Frontal cortex (tissue), 4 donors: Measurements from ENCODE around the gene ETV3. TPM values are rescaled to one million over a fixed set of nuclear protein-coding genes. Genes with fewer than 3 reads are reported as not detected.
A peak's percentile ranks its signal among the peaks of the same experiment; 100 is the strongest.

Experiments used
- DNase-seq, 2 donors: peaks; one replicate each; pipeline ENCODE4 v3.0.0; 2012; ENCODE audit warnings: low spot score in 2 of 2
- FAIRE-seq: peaks from 2 replicates; lab custom pipeline; 2012; peaks lifted over from hg19 to GRCh38; lab: Jason Lieb, UNC
- total RNA-seq: library from RNA; depleted of rRNA; stranded (reverse); fragments of >200 nt; gene quantifications from one replicate; pipeline ENCODE4 v1.2.3, GENCODE V29; 2014
- donor health status: control.
- donor health status: control.
- donor health status: control.

Gene ETV3
- total RNA-seq, 1 donor from 2014 or later, result 14.3 TPM

DNA sequence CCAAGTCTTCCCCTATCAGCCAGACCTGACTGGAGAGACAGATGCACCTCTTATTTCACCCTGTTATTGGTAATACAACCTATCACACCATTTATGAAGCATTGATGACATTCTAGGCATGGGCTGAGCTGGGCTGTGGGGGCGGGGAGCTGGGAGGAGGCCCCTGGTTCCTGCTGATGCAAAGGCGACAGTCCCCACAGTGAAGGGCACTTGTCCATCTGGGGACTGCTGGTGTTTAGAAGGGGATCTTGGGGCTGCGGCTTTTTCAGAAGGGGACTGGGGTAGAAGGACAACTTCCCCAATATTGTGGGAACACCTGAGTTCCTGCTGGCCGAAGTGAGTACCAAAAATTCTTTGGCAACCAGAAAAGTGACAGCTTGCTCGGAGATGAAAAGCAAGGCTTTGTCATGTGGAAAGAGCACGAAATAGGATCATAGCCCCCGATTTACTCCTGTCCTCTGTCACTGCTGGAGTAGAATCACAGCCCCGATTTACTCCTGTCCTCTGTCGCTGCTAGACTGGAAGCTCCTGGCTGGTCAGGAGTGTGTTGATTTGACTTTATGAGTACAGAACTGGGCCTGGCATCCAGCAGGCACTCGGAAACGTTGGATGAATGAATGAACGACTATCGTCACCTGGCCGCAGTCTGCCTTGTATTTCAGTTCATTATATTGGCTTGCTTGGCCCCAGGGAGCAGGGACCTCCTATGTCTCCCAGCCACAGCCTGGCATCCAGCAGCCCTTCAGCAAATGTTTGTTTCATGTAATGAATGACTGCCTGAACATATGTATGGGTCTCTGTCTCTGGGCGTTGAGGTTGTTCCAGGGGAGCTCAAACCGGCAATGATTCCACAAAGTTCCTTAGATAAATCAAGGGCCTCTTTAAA lies 22.1 kb downstream of the ETV3 start:
- no peak for DNase-seq
- FAIRE-seq, result no peak

DNA sequence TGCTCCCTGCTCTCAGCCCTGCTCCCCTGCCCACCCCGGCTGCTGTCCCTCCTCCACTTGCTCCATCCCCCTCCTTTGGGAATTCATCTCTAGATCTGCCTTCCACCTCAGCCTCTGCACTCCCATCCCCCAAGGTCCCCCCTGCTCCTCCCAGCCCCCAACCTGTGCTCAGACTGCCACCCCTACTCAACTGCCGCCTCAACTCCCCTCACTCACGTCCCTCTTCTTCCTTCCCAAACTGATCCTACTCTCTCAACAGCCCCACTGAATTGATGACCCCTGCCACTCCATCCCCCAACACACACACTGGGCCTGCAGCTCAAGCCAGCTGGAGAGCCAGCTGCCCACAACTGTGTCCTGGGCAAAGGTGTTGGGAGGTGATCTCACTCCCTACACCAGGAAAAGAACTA lies 22.8 kb downstream of the ETV3 start:
- FAIRE-seq (no peak), DNase-seq (no peak)

DNA sequence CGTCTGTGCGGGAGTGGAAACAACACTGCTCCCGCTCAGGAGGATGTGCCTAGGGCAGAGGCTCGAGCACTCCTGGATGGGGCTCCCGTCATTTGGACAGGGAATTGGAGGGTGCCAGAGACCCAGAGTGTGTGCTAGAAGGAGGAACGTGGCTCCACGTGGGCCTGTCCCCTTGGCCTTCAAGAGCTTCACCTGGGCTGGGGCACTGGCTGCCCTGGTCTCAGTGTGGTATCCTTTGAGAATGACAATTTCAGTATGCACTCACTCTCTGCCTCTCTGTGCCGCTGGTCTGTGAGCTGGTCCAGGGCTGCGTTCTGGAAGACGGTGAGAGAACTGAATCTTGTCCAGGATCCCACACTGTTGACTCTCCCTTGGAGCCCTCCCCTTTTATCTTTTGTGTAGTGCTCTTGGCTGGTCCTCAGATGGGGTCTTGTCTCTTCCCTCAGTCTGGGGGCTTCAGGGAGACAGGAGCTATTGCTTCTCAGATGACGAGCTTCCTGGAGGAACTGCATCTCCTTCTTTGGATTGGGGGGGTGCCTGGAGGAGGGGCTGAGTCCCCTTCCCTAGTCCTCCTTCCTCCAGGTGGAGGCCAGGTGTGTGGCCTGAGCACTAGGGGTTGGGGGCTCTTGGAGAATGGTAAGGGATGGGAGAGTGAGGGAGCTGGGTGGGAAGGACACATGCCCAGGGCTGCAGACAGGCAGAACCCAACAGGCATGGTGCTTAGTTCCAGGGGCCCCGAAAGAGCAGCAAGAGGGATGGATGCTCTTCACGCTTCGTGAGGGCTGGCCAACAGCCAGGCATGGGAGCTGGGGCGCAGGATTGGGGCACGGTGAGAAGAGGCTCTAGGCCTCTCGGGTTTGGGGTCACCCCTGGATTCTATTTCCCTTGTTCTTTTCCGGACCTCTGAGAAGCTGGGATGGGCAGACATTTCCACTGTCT lies 23.7 kb downstream of the ETV3 start:
- FAIRE-seq (no peak), DNase-seq (no peak)

DNA sequence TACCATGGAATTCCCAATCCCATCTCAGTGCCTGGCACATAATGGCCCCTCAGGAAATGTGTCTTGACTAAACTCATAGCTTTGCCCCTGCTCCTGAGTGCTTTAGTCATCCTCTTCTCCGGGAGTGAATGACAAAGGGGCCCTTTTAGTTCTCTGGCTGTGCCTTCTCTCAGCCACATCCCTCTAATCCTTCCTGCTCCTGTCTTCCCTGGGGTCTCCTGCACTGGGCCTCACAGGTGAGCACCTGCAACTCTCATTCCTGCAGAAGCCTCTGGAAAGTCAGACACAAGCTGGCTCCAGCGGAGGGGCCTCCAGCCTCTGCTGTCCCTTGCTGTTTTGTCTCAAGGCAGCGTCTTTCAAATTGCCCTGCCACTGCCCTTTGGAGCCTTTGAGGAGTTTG lies 24.6 kb downstream of the ETV3 start:
- no peak for FAIRE-seq
- DNase-seq, result no peak

DNA sequence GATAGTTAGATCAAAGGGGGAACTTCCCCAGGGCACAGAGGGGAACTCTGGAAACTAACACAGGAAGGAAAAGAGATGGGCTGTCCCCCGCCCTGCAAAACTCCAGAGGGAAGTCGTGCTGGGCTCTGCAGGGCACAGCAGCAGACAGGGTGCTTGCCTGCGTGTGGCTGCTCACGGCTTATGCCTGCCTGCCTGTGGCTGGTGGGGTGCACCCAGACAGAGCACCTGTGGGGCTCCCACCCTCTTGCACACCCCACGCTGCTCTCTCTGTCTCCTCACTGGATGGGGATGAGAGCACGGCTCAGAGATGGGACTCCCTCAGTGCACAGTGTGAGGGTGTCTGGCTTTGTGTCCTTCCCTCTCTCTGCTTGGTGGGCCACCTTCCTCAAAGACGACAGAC lies 25.1 kb downstream of the ETV3 start:
- DNase-seq (no peak), FAIRE-seq (no peak)

DNA sequence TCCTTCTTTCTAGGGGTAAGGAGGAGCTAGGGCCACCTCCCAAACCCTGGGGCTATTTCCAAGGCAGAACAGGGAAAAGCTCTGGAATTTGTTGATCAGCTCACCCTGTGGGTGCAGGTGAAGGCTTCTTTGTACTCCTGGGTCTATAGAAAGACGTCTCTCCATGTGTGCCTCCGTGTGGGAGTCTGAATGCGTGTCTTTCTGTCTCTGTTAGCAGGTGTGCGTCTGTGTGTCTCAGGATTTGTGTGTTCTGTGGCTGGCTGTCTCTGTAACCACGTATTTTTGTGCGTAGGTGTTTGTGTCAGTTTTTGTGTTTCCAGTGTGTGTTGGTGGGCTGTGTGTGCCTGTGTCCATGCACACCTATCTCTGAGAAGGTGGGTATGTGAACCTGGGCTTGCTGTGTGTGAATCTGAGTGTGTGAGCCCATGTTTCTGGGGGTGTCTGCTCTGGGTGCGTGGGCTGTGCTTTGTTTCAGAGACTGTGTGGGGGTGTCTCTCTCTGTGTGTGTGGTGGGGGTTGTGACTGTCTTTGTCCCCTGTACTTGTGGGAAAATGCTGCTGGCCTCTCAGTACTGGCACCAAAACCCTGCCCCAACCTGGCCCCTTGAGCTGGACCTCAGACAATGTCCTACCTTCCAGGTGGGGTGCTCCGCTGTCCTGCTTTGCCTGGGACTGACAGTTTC lies 25.9 kb downstream of the ETV3 start:
- FAIRE-seq, result no peak

DNA sequence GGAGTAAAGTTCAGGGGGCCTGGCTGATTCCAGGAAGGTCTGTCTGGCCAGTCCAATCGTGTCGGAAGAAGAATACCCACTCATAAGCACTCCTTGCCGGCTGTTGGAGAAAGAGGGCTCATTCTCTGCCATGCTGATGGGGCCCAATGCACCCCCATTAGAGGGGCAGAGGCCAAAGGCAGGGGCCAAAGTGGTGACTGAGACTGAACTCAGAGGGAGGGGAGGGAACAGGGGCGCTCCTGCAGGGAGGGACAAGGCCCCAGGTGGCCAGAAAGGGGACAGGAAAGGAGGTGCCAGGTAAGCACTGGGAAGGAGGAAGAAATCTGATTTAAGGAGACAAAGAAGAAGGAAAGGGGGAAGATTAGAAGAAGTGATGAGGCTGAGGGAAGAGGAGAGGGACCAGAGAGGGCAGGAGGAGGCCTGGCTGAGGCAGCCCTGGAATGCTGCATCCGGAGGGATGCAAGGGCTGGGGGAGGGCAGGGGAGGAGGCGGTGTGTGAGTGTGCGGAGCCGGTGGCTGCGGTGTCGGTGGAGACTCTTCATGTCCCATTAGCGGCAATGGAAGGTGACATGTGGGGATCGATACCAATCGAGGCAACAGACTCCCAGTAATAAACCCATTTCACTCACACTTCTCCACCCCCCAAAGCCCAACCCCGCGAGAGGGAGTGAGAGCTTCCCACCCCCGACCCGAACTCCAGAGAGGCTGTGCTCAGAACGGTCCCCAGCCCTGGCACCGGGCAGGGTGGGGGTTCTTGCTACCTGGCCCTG lies 26.6 kb downstream of the ETV3 start:
- FAIRE-seq, result no peak

More for the DNA sequence above, 25.9 kb downstream of the ETV3 start:
- no peak for DNase-seq

DNA sequence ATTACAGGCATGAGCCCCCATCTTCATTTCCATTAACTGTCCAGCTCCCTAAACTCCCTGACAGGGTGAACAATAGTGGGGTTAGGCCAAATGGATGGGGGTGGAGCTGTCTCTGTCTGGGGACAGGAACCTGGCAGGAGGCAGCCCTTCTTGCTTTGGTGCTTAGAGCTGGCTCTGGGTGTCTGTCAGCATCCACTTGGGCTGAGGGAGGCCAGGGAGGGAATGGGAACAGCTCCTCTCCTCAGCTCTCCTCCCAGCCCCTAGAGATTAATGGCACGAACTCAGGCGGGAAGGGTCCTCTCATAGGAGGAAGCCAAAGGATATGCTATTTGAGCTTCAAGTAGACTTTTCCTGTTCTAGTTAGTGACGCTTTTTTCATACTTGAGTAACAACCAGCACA lies 27.5 kb downstream of the ETV3 start:
- DNase-seq (no peak), FAIRE-seq (no peak)

More for the DNA sequence above, 26.6 kb downstream of the ETV3 start:
- DNase-seq, result no peak

DNA sequence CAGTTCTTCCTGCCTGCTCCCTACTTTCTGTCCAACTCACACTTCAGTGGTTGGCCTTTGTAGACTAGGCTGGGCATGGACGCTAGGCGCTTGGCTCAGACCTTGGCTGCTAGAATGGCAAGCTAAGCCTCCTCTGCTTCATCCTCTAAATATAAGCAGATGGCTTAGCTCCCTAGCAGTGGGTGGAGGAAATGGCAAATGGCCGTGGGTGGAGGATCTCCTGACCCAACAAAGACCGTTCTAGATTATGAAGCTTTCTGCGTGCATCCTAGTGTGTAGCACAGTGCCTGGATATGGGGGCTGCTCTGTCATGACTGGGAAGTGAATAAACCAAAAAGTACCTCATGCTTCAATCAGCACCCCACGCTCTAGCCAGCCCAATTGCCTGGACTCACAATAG lies 28.2 kb downstream of the ETV3 start:
- DNase-seq (no peak), FAIRE-seq (no peak)

DNA sequence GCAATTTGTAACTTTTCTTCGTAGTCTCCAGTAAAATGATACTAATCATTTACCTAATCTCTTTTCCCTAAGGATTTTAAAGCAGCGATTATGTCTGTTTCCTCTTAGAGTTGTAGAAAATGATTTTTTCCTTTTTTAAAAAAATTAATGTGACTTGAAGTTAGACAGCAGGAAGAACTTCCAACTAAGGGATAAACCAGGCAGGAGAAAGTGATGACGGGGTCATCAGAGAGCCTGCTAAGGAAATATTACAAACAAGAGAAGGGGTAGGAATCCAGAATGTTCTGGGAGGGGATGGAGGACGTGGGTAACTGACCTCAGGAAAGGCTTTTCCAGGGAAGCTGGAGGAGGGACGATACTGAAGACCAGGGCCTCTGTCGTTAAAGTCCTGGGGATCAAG lies 29.7 kb downstream of the ETV3 start:
- FAIRE-seq, result no peak
- DNase-seq, result no peak

DNA sequence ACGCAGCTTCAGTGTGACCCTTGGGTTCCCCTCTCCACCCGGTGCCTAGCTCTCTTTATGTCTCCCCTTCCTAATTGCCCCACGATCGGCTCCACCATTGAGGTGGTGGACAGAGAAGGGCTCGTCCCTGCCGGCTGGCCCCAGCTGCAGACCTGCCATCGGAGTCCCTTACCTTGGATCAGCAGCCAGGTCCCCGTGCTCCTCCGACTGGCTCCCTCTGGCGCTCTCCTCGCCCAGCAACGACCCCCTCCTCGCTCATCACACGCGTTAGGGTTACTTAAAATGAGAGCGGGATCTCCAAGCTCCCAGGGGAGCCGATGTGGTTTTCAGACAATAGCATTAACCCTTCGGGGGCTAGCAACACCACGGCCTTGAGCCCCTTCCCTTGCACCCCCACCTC lies 30.5 kb downstream of the ETV3 start:
- no peak for FAIRE-seq
- DNase-seq, result no peak

DNA sequence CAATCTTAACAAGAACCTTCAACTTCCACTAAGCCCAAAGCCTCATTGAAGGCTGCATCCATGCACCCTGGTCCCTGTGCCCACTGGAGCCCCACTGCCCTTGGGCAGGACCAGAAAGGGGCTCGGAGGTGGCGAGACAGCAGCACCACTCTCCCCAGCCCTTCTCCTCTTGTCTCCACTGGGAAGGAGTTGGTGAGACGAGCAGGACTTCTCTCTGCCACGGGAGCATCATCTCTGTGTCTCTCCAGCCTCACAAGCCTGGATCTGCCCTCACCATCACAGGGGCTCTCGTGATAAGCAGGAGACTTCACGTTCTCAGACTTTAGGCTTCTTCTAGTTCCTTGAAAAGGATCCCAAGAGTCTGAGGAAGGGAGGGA lies 31.4 kb downstream of the ETV3 start:
- FAIRE-seq, result no peak
- DNase-seq, result no peak

DNA sequence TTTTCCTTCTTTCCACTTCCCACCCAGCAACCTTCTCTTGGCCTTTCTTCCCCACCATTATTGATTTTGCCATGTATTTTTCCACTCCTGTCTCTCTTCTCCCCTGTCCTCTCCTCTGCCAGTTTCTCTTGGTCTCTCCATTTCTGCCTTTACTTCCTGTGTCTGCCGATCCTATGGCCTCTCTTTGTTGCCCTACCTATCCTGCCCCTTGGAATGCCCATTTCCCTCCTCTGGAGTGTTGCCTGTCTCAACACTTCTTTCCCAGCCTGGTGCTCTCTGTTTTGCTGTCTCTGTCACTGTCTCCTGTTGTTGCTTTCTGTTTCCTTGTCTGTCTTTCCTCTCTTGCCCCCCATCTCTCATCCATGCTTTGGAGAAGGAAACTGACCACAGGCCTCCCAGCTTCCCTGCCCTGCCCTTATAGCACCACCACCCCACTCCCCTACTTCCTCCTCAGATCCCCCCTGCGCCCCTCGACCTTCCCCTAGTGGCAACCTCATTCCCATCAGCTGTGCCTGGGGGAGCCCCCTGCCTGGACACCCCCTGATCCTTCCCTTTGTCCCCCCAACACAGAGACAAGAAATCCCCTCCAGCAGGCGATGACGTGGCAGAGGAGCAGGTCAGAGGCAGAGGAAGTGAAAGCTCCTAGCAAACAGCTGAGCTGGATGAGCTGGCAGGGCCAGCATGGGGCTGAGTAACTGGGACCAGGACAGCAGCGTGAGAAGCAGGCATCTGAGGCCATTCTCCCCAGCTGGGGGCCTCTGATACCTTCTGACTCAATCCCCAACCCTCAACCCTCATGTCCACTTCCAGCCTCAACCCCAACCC lies 32.0 kb downstream of the ETV3 start:
- FAIRE-seq (no peak), DNase-seq (peak in 1 of 2 donors; percentile 49)

DNA sequence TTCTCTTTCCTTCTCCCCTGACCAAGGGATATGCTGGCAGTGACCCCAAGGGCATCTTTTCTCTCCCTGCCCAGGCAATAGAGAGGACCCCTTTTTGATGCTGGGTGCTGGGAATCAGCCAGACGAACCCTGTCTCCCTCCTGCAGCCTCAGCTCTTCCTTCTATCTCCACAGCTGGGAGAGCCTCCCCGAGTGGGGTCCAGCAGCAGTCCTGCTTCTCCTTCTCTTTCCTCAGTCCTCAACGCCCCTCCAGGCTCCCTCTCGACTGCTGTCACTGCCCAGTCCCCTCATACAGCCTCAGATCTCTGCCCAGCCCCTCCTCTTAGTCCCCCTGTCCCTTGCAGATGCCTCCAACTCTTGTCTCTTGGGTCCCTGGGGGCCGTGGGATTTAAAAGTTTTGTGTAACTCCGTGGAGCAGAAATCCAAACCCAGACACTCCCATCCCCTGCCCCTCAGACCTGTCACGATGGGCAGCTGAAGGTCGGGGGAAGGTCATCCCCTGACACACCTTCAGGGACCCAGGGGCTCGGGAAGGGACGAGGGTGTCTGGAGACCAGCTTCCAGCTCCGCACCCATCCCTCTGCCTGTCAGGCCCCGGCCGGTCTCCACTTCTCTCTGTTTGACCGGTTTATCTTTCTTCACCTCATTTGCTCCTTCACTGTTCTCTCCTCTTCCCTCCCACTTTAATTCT lies 32.8 kb downstream of the ETV3 start:
- no peak for DNase-seq
- FAIRE-seq, result no peak

DNA sequence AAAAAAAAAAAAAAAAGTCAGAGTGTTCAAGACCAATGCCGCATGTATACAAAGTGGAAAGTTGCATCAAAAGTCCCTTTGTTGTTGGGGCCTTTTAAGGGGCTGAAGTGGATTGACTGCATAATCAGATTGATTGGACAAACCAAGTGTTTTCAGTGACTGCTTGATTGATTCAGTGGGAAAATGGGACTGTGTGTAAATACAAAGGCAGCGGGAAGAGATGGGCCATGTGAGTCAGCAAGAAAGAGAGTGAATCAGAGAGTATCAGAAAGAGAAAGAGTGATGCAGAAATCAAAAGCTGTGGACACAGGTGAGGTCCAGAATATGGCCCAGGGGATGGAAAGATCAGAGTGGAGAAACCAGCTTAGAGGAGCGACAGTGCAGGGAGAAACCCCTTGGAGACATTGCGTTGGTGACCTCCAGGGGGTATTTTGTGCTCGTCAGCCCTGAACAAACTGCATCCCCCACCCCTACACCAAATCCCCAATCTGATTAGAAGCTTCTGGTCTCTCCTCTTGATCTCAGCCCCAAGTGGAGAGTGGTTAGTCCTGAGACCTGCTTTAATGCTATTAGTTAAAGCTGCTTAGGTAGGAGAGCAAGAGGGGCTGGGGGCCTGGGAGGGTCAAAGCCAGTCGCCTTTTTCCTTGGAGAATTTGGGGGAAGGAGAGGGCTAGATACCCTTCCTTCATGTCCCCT lies 33.4 kb downstream of the ETV3 start:
- DNase-seq (no peak), FAIRE-seq (no peak)

DNA sequence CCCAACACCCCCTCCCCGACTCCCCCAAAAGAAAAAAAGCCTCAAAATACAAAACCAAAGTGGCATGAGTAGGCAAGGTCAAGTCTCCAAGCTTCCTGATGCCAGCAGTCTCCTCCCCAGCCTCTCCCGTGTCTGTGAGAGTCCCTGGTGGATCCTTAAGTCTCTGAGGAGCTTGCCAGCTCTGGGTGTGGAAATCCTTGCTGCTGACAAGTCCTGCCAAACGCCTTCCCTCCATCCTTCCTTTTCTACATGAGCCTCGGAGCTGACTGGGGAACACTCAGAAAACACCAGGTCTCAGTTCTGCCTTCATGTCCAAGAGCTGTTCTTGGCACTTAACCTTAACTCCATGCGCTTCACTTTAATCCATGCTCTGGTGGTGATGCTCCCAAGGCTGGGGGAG lies 34.9 kb downstream of the ETV3 start:
- FAIRE-seq (no peak), DNase-seq (no peak)

DNA sequence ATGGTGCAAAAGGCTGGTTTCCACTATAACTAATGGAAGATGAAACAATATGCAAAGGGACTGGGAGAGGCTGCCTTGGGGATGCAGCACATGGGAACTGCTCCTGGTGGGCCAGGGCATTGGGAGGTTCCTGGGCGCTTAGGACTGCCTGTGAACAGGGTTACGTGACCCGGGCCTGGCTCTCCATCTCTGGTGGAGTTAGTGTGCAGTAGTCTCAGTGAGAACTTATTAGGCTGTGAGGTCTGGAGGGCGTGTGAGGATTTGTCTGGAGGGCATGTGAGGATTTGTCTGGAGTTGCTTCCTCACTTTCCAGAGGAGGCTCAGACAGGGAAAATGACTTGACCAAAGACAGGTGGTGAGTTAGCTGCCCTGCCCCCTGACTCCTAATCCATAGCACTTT lies 37.0 kb downstream of the ETV3 start:
- DNase-seq (no peak), FAIRE-seq (no peak)

DNA sequence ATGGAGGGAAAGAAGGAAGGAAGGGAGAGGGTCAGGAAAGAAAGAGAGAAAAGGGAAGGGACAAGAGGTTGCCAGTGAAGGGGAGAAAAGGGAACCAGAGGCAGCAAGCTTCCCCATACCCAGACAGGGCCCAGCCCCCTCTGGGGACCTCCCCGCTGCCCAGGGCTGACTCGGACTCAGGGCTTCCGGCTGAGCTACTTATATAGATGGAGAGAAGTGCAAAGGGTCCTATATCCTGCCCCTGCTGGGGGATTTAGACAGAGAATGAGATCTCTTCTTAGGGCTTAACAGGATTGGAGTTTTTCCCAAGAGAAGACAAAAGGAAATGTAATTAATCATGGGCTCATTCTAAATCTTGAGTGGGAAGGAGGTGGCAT lies 38.6 kb downstream of the ETV3 start, which contains the start of gene ETV3L:
Gene ETV3L, minus strand, starts transcription at position 176 of the 377 bp plus-strand sequence. CDS start 285 bp downstream, outside the sequence.
- FAIRE-seq, result no peak

More for the DNA sequence above, 38.6 kb downstream of the ETV3 start, which contains the start of gene ETV3L:
- no peak for DNase-seq
